ENCODE measurements around the gene DHX58.

DNA sequence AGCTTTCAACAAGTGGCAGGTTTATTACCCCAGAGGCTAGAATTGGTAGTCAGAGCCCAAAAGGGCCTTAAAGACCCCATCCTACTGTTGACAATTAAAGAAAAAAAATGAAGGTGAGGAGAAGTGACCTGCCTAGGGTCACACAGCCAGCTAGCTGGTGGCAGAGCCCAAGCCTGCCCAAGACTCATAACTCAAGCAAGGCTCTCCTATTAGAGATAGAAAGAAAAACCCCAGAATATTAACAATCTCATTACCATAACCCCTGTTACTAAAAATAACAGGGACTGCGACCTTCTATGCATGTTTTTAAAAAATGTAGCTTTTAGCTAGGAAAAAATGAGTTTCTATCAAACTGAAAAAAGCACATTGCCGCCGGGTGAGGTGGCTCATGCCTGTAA, 24.1 kb upstream of the DHX58 start:
- TF ChIP-seq CTCF (tag by site-specific recombination; IDR thresholded peaks at IDR 0.05): no peak
- TF ChIP-seq ZBTB1 (tag by site-specific recombination; IDR thresholded peaks at IDR 0.05): no peak
